ENCODE measurements around the gene AOPEP.

AOPEP gene

DNA sequence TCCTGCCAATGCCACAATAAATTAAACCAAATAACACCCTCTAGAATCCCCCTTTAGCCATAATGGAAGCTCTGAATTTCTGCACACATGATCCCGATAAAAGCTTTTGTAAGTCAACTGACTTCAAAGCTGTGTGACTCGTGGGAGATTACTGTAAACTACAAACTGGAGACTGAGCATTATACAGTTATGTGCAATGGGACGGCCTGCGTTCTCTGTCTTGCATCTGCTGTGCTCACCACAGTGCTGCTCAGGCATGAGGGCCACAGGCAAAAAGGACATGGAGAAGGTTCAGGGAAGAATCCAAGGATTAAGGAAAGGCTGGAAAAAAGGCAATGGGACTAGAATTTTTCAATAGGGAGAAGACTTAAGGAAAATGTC lies 406.8 kb downstream of the AOPEP start:
- Histone ChIP-seq H3K36me3 (ENCODE audit: control insufficient read depth in 2 of 2, insufficient read depth in 2 of 2, low read length in 2 of 2) (peaks cover 0 to 2% of the 10 kb centered on the region in 2 donors), H3K9me3 (ENCODE audit: control insufficient read depth in 2 of 2, low read length in 2 of 2) (no peaks in the 10 kb centered on the region), H3K4me3 (ENCODE audit: low read length in 2 of 2) (no peak overlapping the region), H3K27me3 (ENCODE audit: control insufficient read depth in 1 of 2, insufficient read depth in 2 of 2, low read length in 2 of 2) (no peaks in the 10 kb centered on the region), H3K4me1 (ENCODE audit: control insufficient read depth, insufficient read depth, low read length) (peaks cover 20% of the 10 kb centered on the region), H3K27ac (ENCODE audit: low read length) (no peak overlapping the region), H3K9ac (ENCODE audit: low read length in 2 of 2) (no peak overlapping the region)

DNA sequence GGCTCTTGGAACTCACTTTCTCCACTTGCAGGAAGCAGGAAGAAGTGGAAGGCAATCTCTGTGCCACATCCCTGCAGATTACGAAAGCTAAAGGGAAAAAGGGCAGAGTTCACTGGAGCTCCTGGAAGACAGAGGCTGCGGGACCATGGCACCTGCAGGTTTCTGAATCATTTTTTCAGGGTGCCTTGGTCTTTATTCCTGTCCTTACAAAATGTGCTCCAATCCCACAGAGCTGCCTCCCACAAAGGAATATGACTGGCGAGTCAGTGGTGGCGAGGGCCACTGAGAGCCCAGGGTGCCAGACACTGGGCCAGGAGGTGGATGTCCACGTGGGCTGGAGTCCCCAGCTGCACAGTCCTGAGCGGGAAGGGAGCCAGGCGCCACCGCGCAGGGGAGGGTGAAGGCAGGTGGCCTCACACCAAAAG lies 408.0 kb downstream of the AOPEP start:
- Histone ChIP-seq H3K4me1 (ENCODE audit: control insufficient read depth, insufficient read depth, low read length) (peaks cover 27% of the 10 kb centered on the region), H3K27ac (ENCODE audit: low read length) (no peak overlapping the region), H3K36me3 (ENCODE audit: control insufficient read depth in 2 of 2, insufficient read depth in 2 of 2, low read length in 2 of 2) (peaks cover 0 to 2% of the 10 kb centered on the region in 2 donors), H3K9ac (ENCODE audit: low read length in 2 of 2) (no peak overlapping the region), H3K27me3 (ENCODE audit: control insufficient read depth in 1 of 2, insufficient read depth in 2 of 2, low read length in 2 of 2) (no peaks in the 10 kb centered on the region), H3K9me3 (ENCODE audit: control insufficient read depth in 2 of 2, low read length in 2 of 2) (no peaks in the 10 kb centered on the region), H3K4me3 (ENCODE audit: low read length in 2 of 2) (no peak overlapping the region)

DNA sequence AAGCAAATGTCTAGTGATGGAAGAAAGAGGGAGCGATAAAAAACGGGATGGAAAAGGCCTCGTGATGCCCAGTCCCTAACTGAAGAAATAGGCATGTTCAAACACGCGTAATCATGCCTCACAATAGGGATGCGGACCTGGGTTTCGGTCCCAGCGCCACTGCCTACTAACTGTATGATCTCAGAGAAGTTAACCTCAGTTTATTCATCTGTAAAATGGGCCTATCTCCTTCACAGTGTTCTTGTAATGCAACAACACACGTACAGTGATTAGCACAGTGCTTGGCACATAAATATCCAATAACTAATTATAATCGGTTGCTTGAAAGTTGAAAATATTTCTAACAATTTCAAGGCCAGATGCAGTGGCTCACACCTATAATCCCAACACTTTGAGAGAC lies 409.3 kb downstream of the AOPEP start:
- H3K4me3 ChIP-seq (ENCODE audit: low read length in 2 of 2) = no peak overlapping the region
- no peak overlapping the region for H3K27ac ChIP-seq (ENCODE audit: low read length)
- no peaks in the 10 kb centered on the region for H3K27me3 ChIP-seq (ENCODE audit: control insufficient read depth in 1 of 2, insufficient read depth in 2 of 2, low read length in 2 of 2)
- H3K9me3 ChIP-seq (ENCODE audit: control insufficient read depth in 2 of 2, low read length in 2 of 2) = no peaks in the 10 kb centered on the region
- H3K9ac ChIP-seq (ENCODE audit: low read length in 2 of 2) = no peak overlapping the region
- H3K36me3 ChIP-seq (ENCODE audit: control insufficient read depth in 2 of 2, insufficient read depth in 2 of 2, low read length in 2 of 2) = peaks cover 0 to 2% of the 10 kb centered on the region in 2 donors
- peaks cover 27% of the 10 kb centered on the region for H3K4me1 ChIP-seq (ENCODE audit: control insufficient read depth, insufficient read depth, low read length)

Measured in stomach smooth muscle (tissue), 2 donors.